ENCODE data around the gene TRMT11.
"Not testable (repeated sequence)": the region's sequence is repeated elsewhere in the genome, so short reads cannot be mapped to it uniquely, and the experiment has no call there.

The TRMT11 gene

GRCh38 chr6:126055449-126055848 is 69.1 kb downstream of the TRMT11 start:
- FAIRE-seq: no peak
- DNase-seq (ENCODE audit: insufficient read length, low spot score): no peak
- no peak for TF ChIP-seq POLR2A (IDR thresholded peaks at IDR 0.05; ENCODE audit: low read depth, low read length)

GRCh38 chr6:126056355-126057004 is 70.1 kb downstream of the TRMT11 start:
- FAIRE-seq (no peak), DNase-seq (ENCODE audit: insufficient read length, low spot score) (no peak)
- TF ChIP-seq POLR2A (IDR thresholded peaks at IDR 0.05; ENCODE audit: low read depth, low read length): no peak

- not testable (repeated sequence) for FAIRE-seq; DNase-seq (ENCODE audit: insufficient read length, low spot score)
These were observed 71.7 kb downstream of the TRMT11 start for GRCh38 chr6:126058085-126058484.

DNA sequence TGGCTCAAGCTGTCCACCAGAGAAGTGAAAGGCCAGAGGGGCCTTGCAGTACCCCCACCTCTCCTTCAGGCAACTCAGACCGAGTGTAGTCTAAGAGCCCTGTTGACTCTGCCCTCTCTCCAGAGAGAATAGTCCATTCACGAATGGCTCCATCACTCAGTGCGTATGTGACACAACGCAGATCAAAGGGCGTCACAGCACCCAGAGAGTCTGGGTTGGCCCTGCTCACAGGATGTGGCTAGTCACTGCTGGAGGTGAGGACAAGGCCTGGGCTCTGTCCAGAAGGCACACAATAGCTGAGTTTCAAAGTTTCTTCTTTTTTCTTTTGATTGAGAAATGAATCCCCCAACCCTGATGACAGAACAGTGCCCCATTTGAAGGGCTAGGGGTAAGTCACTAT is 74.1 kb downstream of the TRMT11 start:
- DNase-seq (ENCODE audit: insufficient read length, low spot score): no peak
- FAIRE-seq: no peak
- no peak for TF ChIP-seq POLR2A (IDR thresholded peaks at IDR 0.05; ENCODE audit: low read depth, low read length)

DNA sequence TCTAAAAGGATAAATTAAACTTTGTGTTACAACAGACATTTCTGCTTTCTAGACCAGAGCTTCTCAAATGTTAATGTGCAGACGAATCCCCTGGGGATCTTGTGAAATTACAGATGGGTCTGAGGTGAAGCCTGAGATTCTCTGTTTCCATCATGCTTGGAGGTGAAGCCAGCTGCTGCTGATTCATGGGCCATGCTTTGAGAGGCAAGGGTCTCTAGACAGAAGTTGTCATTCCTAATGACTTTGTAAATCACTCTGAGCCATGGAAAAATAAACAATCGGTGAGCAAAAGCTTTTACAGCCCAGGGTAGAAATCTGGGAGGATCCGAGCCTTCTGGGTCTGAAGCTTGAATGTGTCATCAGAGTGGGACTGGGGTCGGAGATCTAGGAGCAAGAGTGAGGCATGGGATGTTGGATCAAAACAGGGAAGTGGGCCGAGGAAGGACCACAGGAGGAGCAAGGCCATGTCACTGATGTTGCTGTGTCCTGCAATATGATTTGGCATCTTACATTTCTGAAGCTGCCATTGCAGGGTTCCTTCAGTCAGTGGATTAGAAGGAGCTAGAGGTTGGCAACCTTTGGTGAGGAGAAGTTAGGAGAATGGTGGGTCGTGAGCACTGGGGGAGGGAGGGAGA is 77.3 kb downstream of the TRMT11 start:
- DNase-seq (ENCODE audit: insufficient read length, low spot score): no peak
- no peak for TF ChIP-seq POLR2A (IDR thresholded peaks at IDR 0.05; ENCODE audit: low read depth, low read length)
- FAIRE-seq: no peak

- FAIRE-seq (no peak), DNase-seq (ENCODE audit: insufficient read length, low spot score) (no peak)
- no peak for TF ChIP-seq POLR2A (IDR thresholded peaks at IDR 0.05; ENCODE audit: low read depth, low read length)
These were observed 78.0 kb downstream of the TRMT11 start for GRCh38 chr6:126064257-126064747.

GRCh38 chr6:126064748-126065401 is 78.5 kb downstream of the TRMT11 start:
- FAIRE-seq: no peak
- DNase-seq (ENCODE audit: insufficient read length, low spot score): no peak
- TF ChIP-seq POLR2A (IDR thresholded peaks at IDR 0.05; ENCODE audit: low read depth, low read length): no peak

DNA sequence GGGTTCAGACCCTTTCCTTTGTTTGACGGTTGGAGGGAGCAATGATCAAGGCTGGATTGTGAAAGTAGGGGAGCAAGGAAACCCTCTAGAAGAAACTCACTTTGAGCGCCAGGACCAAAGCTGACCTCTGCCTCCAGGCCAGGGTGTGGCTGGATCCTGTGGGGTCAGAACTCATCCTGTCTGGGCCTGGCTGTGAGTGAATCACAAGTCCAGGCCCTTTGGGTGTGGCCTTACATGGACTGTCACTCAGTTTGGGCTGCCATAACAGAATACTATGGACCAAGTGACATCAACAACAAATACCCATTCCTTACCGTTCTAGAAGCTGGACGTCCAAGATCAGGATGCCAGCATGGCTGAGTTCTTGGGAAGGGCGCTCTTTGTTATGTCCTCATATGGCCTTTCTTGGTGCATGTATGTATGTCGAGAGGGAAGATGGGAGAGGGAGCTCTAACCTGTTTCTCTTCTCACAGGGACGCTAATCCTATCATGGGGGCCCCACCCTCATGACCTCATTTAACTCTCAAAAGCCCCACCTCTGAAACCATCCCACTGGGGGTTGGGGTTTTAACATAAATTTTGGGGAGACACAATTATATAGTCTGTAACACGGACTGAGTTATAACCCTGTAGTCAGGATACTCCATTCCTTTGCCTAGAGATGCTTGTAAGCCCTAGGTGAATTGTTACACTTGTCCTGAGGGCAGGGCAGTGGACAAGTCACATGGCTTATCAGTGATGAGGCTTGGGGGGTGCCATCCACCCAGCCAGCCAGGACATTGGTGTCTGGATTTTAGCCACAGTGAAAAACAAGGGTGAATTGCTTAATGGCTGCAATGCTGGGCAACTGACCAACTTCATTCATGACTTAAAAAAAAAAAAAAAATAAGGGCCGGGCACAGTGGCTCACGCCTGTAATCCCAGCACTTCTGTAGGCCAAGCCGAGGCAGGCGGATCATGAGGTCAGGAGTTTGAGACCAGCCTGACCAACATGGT is 80.0 kb downstream of the TRMT11 start:
- DNase-seq (ENCODE audit: insufficient read length, low spot score) (no peak), FAIRE-seq (no peak)
- no peak for TF ChIP-seq POLR2A (IDR thresholded peaks at IDR 0.05; ENCODE audit: low read depth, low read length)

- no peak for TF ChIP-seq POLR2A (IDR thresholded peaks at IDR 0.05; ENCODE audit: low read depth, low read length)
- DNase-seq (ENCODE audit: insufficient read length, low spot score): no peak
- FAIRE-seq: no peak
These were observed 80.7 kb downstream of the TRMT11 start for GRCh38 chr6:126067073-126067472.

DNA sequence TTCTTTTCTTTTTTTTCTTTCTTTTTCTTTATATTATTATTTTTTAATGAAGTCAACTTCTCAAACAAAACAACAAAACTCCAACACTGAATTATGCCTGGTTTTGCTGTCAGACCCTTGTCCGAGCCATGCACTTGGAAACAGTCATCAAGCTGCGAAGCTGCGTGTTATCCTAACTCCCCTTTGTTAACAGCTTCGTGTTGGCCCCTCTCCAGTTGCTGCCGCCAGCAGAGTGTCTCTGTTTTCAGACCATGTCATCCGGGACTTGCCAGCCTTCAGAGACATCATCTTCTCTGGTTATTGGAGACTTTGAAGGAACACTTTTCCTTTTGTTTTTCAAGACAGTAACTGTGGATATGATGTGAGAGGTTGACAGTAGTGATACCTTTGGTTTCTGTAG is 83.1 kb downstream of the TRMT11 start:
- FAIRE-seq: no peak
- no peak for TF ChIP-seq POLR2A (IDR thresholded peaks at IDR 0.05; ENCODE audit: low read depth, low read length)
- DNase-seq (ENCODE audit: insufficient read length, low spot score): no peak

- no peak for TF ChIP-seq POLR2A (IDR thresholded peaks at IDR 0.05; ENCODE audit: low read depth, low read length)
- FAIRE-seq (no peak), DNase-seq (ENCODE audit: insufficient read length, low spot score) (no peak)
These were observed 84.8 kb downstream of the TRMT11 start for GRCh38 chr6:126071000-126071647.

- no peak for TF ChIP-seq POLR2A (IDR thresholded peaks at IDR 0.05; ENCODE audit: low read depth, low read length)
- no peak for FAIRE-seq
- DNase-seq (ENCODE audit: insufficient read length, low spot score): no peak
These were observed 85.8 kb downstream of the TRMT11 start for GRCh38 chr6:126072172-126072571.

GRCh38 chr6:126072834-126073233 is 86.5 kb downstream of the TRMT11 start:
- FAIRE-seq (no peak), DNase-seq (ENCODE audit: insufficient read length, low spot score) (no peak)
- no peak for TF ChIP-seq POLR2A (IDR thresholded peaks at IDR 0.05; ENCODE audit: low read depth, low read length)
